Right lobe of liver (tissue), 6 donors: ENCODE measurements around the gene SLC30A2. TPM values are rescaled to one million over a fixed set of nuclear protein-coding genes. Genes with fewer than 3 reads are reported as not detected.

Source experiments
- ATAC-seq, 4 donors: fragments of 200-7000 bp; cut with Tn5 transposase; one replicate each; pipeline ENCODE4 v1.9.1; 2020; ENCODE audit warnings: mild to moderate bottlenecking in 4 of 4, moderate library complexity in 4 of 4
- DNase-seq, 3 donors: peaks; one replicate each; pipeline ENCODE4 v3.0.0-alpha.2; 2020
- H3K27ac ChIP-seq, 3 donors: fragments of 200-600 bp; one replicate each; pipeline ENCODE4 v1.8.0; 2022
- H3K27me3 ChIP-seq, 2 donors: fragments of 200-600 bp; one replicate each; pipeline ENCODE4 v1.8.0; 2022
- H3K36me3 ChIP-seq, 4 donors: fragments of 200-600 bp; sonication (generic) in 1 of 4; one replicate each; pipeline versions ENCODE4 v1.5.1 to v1.8.0; 2017 to 2022; ENCODE audit warnings: control low read depth in 1 of 4
- H3K4me1 ChIP-seq, 4 donors: fragments of 200-600 bp; sonication (generic) in 1 of 4; one replicate each; pipeline versions ENCODE4 v1.5.1 to v1.8.0; 2017 to 2022; ENCODE audit warnings: control low read depth in 1 of 4
- H3K4me3 ChIP-seq, 3 donors: fragments of 200-600 bp; one replicate each; pipeline ENCODE4 v1.8.0; 2022
- H3K9me3 ChIP-seq, 4 donors: fragments of 200-600 bp; sonication (generic) in 1 of 4; one replicate each; pipeline versions ENCODE4 v1.5.1 to v1.8.0; 2017 to 2022; ENCODE audit warnings: control low read depth in 1 of 4
- CTCF ChIP-seq, 4 donors: fragments of 200-600 bp in 3 of 4; fragments of 450-650 bp in 1 of 4; IDR thresholded peaks; one replicate each; pipeline versions ENCODE4 v1.5.1 to v1.8.0; 2016 to 2022; ENCODE audit warnings: antibody characterized with exemption in 4 of 4, mild to moderate bottlenecking in 2 of 4
- POLR2A ChIP-seq: fragments of 450-650 bp; IDR thresholded peaks from one replicate; pipeline ENCODE4 v1.6.1; 2017; ENCODE audit warnings: antibody characterized with exemption, mild to moderate bottlenecking
- WGBS: methylation state at CpG from one replicate; pipeline ENCODE4 v1.1.6; 2018; ENCODE audit warnings: low coverage, low lambda C conversion rate; ENCODE audit not compliant: insufficient coverage; ENCODE audit errors: missing lambda C conversion rate; 5-methylcytosine and 5-hydroxymethylcytosine counted together
- intact Hi-C, 2 donors: fragments of 100-400 bp; cut with DNase I; formaldehyde crosslinking; loops; one replicate each; pipeline versions ENCODE4 v1.11.2 to v1.14.1; 2022
- total RNA-seq, 6 experiments: library from RNA; depleted of rRNA in 2 of 6; stranded (reverse); fragments of >200 nt in 2 of 6; fragmentation: NEBNext Ultra II Directional in 3 of 6; extraction: Animal tissue kit (Norgen Biotek cat#: 25700) in 3 of 6; gene quantifications; one replicate each; pipeline versions ENCODE4 v1.1.0 to v1.2.4, GENCODE V29; 2016 to 2023
- donor health status: DM: no; HTN: yes; CAD: no.
- donor health status: DM: no; HTN: no; CAD: no.
- donor health status: DM: no; HTN: no; CAD: no.
- donor health status: DM: no; HTN: yes; CAD: no.
- donor health status: DM: no; HTN: yes; CAD: no.

Gene SLC30A2
- total RNA-seq, 6 experiments from 2014 or later = 0.07 to 0.31 (median 0.22) TPM; not detected in 1

GRCh38 chr1:26017606-26018005, 28.3 kb downstream of the SLC30A2 start:
- H3K27me3 ChIP-seq = no peaks in the 10 kb centered on the region
- no peak overlapping the region for H3K4me3 ChIP-seq
- 39% methylated on average over 2 of the region's 6 CpGs for WGBS
- TF ChIP-seq POLR2A (no peak), CTCF (IDR thresholded peaks at IDR 0.05) (no peak)
- no peaks in the 10 kb centered on the region for H3K4me1 ChIP-seq
- no peak overlapping the region for H3K27ac ChIP-seq
- H3K36me3 ChIP-seq = no peaks in the 10 kb centered on the region
- ATAC-seq (no peak), DNase-seq (no peak)
- intact Hi-C loops = no loop called here
- H3K9me3 ChIP-seq = no peaks in the 10 kb centered on the region

GRCh38 chr1:26016953-26017545, 28.9 kb downstream of the SLC30A2 start:
- WGBS = 66% methylated on average over 3 of the region's 6 CpGs
- Histone ChIP-seq H3K27ac (no peak overlapping the region), H3K36me3 (no peaks in the 10 kb centered on the region), H3K4me1 (no peaks in the 10 kb centered on the region), H3K4me3 (no peak overlapping the region), H3K9me3 (no peaks in the 10 kb centered on the region), H3K27me3 (no peaks in the 10 kb centered on the region)
- DNase-seq (no peak), ATAC-seq (no peak)
- intact Hi-C loops = no loop called here
- TF ChIP-seq POLR2A (no peak), CTCF (IDR thresholded peaks at IDR 0.05) (no peak)

GRCh38 chr1:26016258-26016952, 29.5 kb downstream of the SLC30A2 start:
- no peaks in the 10 kb centered on the region for H3K9me3 ChIP-seq
- WGBS = 84% methylated on average over 7 of the region's 10 CpGs
- no peak overlapping the region for H3K4me3 ChIP-seq
- intact Hi-C loops = no loop called here
- DNase-seq = no peak
- no peaks in the 10 kb centered on the region for H3K4me1 ChIP-seq
- ATAC-seq = no peak
- H3K36me3 ChIP-seq = no peaks in the 10 kb centered on the region
- TF ChIP-seq CTCF (IDR thresholded peaks at IDR 0.05) (no peak), POLR2A (no peak)
- H3K27ac ChIP-seq = no peak overlapping the region
- no peaks in the 10 kb centered on the region for H3K27me3 ChIP-seq

- DNase-seq = no peak
- 50% methylated on average over 2 of the region's 2 CpGs for WGBS
- H3K36me3 ChIP-seq = no peaks in the 10 kb centered on the region
Measured at GRCh38 chr1:26015358-26015757, 30.6 kb downstream of the SLC30A2 start.

More at GRCh38 chr1:26015358-26015757, 30.6 kb downstream of the SLC30A2 start:
- no peaks in the 10 kb centered on the region for H3K9me3 ChIP-seq
- intact Hi-C loops = no loop called here
- no peaks in the 10 kb centered on the region for H3K4me1 ChIP-seq
- H3K4me3 ChIP-seq = no peak overlapping the region
- peak; percentile 17 to 70 (median 50) for ATAC-seq
- H3K27ac ChIP-seq = no peak overlapping the region
- H3K27me3 ChIP-seq = no peaks in the 10 kb centered on the region
- no peak for TF ChIP-seq POLR2A
- no peak for TF ChIP-seq CTCF (IDR thresholded peaks at IDR 0.05)
